ENCODE measurements around the gene TCHH.

DNA sequence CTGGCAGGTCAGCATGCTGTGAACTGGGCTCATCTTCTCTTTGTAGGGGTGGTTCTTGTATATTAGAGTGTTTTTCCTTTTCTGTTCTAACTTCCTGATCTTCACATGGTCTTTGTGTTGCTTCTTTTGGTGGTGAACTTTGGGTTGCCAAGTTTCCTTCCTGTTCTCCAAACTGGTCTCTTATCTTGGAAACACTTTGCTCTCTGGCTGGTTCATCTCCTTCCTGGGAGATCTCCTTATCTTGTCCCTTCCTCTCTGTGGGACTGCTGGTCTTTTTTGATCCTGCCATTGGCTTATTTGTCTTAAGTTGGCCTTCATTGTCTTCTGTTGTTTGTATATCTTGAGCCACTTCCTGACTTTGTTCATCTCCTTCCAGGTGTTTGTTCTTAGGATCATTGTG is 28.5 kb downstream of the TCHH start:
- TF ChIP-seq POLR2AphosphoS5 (IDR thresholded peaks at IDR 0.05; ENCODE audit: low read depth, low read length) (no peak), TAF1 (IDR thresholded peaks at IDR 0.05; ENCODE audit: borderline replicate concordance, insufficient read depth, low read length) (no peak), SIN3A (IDR thresholded peaks at IDR 0.05; ENCODE audit: borderline replicate concordance, insufficient read depth, low read length) (no peak)
